ENCODE measurements around the gene CCDC92. TPM values are rescaled to one million over a fixed set of nuclear protein-coding genes. Genes with fewer than 3 reads are reported as not detected.

Gene CCDC92
- total and polyA plus RNA-seq, 2 donors (not counting 1 experiment from before 2014, with no cell fraction given) = 26.6 to 36.2 TPM

DNA sequence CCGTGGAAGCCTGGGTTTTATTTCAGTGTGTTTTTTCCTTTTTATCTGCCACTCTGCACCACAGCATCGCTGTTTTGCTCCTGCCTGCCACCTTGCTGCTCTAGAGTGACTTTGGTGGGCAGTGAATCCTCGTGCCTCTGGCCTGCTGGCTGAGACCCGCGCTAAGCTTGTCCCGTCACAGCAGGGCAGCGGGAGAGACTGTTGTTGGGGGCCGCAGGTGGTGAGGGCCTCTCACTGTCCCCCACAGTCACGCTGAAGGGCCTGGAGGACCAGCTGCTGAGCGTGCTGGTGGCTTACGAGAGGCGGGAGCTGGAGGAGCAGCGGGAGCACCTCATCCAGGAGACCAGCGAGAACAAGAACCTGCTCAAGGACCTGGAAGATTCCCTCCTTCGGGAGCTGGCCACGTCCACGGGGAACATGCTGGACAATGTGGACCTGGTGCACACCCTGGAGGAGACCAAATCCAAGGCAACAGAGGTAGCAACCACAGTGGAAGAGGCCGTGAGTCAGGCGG is 55.2 kb downstream of the CCDC92 start:
- H3K4me2 ChIP-seq (replicated peaks; ENCODE audit: low read depth, low read length, poor library complexity, severe bottlenecking) = no peak overlapping the region
- DNase-seq (no peak), ATAC-seq (ENCODE audit: low read depth) (no peak)
- 89% methylated on average over 17 of the region's 19 CpGs for WGBS (ENCODE audit: insufficient coverage)
- H3K9me3 ChIP-seq (ENCODE audit: control extremely low read depth in 1 of 3, control insufficient read depth in 2 of 3, insufficient read depth in 1 of 3, low read length in 2 of 3) = no peaks in the 10 kb centered on the region
- no peak overlapping the region for H3K9ac ChIP-seq (ENCODE audit: low read length)
- no peak overlapping the region for H3K4me3 ChIP-seq (ENCODE audit: control extremely low read depth in 1 of 5, extremely low read depth in 1 of 5, insufficient read depth in 1 of 5, low read depth in 2 of 5, low read length in 4 of 5)
- no peaks in the 10 kb centered on the region for H3K79me2 ChIP-seq (ENCODE audit: control insufficient read depth, insufficient read depth, low read length)
- no peaks in the 10 kb centered on the region for H4K20me1 ChIP-seq (ENCODE audit: control insufficient read depth, insufficient read depth, low read length, poor library complexity, severe bottlenecking)
- H3K27me3 ChIP-seq (replicated peaks in 1 of 4; ENCODE audit: control extremely low read depth in 1 of 4, control insufficient read depth in 3 of 4, insufficient read depth in 4 of 4, low read length in 3 of 4) = no peaks in the 10 kb centered on the region
- Mint-ChIP-seq H3K27me3 (peaks cover 9% of the 10 kb centered on the region), H3K4me3 (no peak overlapping the region), H3K4me1 (no peaks in the 10 kb centered on the region), H3K27ac (no peak overlapping the region), H3K9me3 (ENCODE audit: insufficient read depth) (no peaks in the 10 kb centered on the region)
- ChIA-PET CTCF (interaction anchor here (1.0 kb wide), 1 partner anchor 12 kb away, joined by 3 read pairs; no protein-coding TSS in a partner anchor), POLR2A (no interaction called here)
- H3K27ac ChIP-seq (ENCODE audit: low read length in 2 of 2) = no peak overlapping the region
- H3K36me3 ChIP-seq (replicated peaks in 1 of 2; ENCODE audit: control extremely low read depth in 1 of 2, control insufficient read depth in 1 of 2, extremely low read depth in 1 of 2, insufficient read depth in 2 of 2, low read length in 1 of 2) = no peaks in the 10 kb centered on the region
- intact Hi-C loops (cut with micrococcal nuclease) = no loop called here
- no peak overlapping the region for H2AFZ ChIP-seq (ENCODE audit: insufficient read depth, low read depth, low read length, poor library complexity, severe bottlenecking)
- H3K4me1 ChIP-seq (ENCODE audit: control insufficient read depth in 2 of 2, insufficient read depth in 2 of 2, low read length in 2 of 2) = no peaks in the 10 kb centered on the region
- TF ChIP-seq, protein P1, sequence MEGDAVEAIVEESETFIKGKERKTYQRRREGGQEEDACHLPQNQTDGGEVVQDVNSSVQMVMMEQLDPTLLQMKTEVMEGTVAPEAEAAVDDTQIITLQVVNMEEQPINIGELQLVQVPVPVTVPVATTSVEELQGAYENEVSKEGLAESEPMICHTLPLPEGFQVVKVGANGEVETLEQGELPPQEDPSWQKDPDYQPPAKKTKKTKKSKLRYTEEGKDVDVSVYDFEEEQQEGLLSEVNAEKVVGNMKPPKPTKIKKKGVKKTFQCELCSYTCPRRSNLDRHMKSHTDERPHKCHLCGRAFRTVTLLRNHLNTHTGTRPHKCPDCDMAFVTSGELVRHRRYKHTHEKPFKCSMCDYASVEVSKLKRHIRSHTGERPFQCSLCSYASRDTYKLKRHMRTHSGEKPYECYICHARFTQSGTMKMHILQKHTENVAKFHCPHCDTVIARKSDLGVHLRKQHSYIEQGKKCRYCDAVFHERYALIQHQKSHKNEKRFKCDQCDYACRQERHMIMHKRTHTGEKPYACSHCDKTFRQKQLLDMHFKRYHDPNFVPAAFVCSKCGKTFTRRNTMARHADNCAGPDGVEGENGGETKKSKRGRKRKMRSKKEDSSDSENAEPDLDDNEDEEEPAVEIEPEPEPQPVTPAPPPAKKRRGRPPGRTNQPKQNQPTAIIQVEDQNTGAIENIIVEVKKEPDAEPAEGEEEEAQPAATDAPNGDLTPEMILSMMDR (IDR thresholded peaks at IDR 0.05) = no peak
- no peak for TF ChIP-seq EZH2 (IDR thresholded peaks at IDR 0.05; ENCODE audit: borderline replicate concordance, insufficient read depth, low read depth, low read length, poor library complexity, severe bottlenecking)

DNA sequence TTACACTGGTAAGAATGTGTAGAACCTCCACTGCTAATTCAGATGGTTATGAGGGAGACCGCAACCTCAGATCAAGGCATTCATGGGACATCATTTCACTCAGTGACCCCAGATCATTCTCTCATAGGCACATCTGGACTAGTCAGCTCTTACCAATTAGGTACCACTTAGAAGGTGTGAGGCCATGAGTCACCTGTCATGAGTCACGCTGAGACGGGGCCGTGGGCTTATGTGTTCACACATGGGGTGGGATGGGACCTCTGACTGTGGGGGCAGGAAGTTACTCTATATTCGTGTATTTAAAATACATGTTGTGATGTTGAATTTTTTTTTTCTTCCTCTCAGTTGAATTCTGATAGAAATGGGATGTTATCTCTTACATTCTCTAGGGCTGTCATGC is 55.9 kb downstream of the CCDC92 start:
- H3K4me3 Mint-ChIP-seq = no peak overlapping the region
- CTCF ChIA-PET = interaction anchor here (0.8 to 1.2 kb wide), 2 partner anchors 9 to 11 kb away, joined by 3 to 4 read pairs; no protein-coding TSS in a partner anchor
- Histone ChIP-seq H3K9ac (ENCODE audit: low read length) (no peak overlapping the region), H3K4me1 (ENCODE audit: control insufficient read depth in 2 of 2, insufficient read depth in 2 of 2, low read length in 2 of 2) (no peaks in the 10 kb centered on the region), H3K4me2 (replicated peaks; ENCODE audit: low read depth, low read length, poor library complexity, severe bottlenecking) (no peak overlapping the region), H3K4me3 (ENCODE audit: control extremely low read depth in 1 of 5, extremely low read depth in 1 of 5, insufficient read depth in 1 of 5, low read depth in 2 of 5, low read length in 4 of 5) (no peak overlapping the region), H2AFZ (ENCODE audit: insufficient read depth, low read depth, low read length, poor library complexity, severe bottlenecking) (no peak overlapping the region), H3K36me3 (replicated peaks in 1 of 2; ENCODE audit: control extremely low read depth in 1 of 2, control insufficient read depth in 1 of 2, extremely low read depth in 1 of 2, insufficient read depth in 2 of 2, low read length in 1 of 2) (no peaks in the 10 kb centered on the region), H3K9me3 (ENCODE audit: control extremely low read depth in 1 of 3, control insufficient read depth in 2 of 3, insufficient read depth in 1 of 3, low read length in 2 of 3) (no peaks in the 10 kb centered on the region), H4K20me1 (ENCODE audit: control insufficient read depth, insufficient read depth, low read length, poor library complexity, severe bottlenecking) (no peaks in the 10 kb centered on the region), H3K79me2 (ENCODE audit: control insufficient read depth, insufficient read depth, low read length) (no peaks in the 10 kb centered on the region), H3K27me3 (replicated peaks in 1 of 4; ENCODE audit: control extremely low read depth in 1 of 4, control insufficient read depth in 3 of 4, insufficient read depth in 4 of 4, low read length in 3 of 4) (no peaks in the 10 kb centered on the region), H3K27ac (ENCODE audit: low read length in 2 of 2) (no peak overlapping the region)
- no peak for TF ChIP-seq EZH2 (IDR thresholded peaks at IDR 0.05; ENCODE audit: borderline replicate concordance, insufficient read depth, low read depth, low read length, poor library complexity, severe bottlenecking)
- TF ChIP-seq, protein P1 (IDR thresholded peaks at IDR 0.05) = no peak
- intact Hi-C loops (cut with micrococcal nuclease) = no loop called here
- WGBS (ENCODE audit: insufficient coverage) = 100% methylated on average over 1 of the region's 5 CpGs
- ATAC-seq (ENCODE audit: low read depth) = no peak
- peaks cover 9% of the 10 kb centered on the region for H3K27me3 Mint-ChIP-seq
- H3K27ac Mint-ChIP-seq = no peak overlapping the region
- H3K9me3 Mint-ChIP-seq (ENCODE audit: insufficient read depth) = no peaks in the 10 kb centered on the region
- no peak for DNase-seq
- POLR2A ChIA-PET = no interaction called here
- no peaks in the 10 kb centered on the region for H3K4me1 Mint-ChIP-seq
